Stimulated activated CD8-positive, alpha-beta memory T cell treated with anti-CD3 and anti-CD28 coated beads, Interleukin-2, amount 100 ng/mL, for 48 hours (primary cell): Measurements from ENCODE around the gene CNDP2.
A peak's percentile ranks its signal among the peaks of the same experiment; 100 is the strongest.

Experiments
- DNase-seq, 2 donors: peaks; one replicate each; pipeline ENCODE4 v3.0.0-alpha.2; 2020; ENCODE audit warnings: low read depth in 2 of 2

The CNDP2 gene

DNA sequence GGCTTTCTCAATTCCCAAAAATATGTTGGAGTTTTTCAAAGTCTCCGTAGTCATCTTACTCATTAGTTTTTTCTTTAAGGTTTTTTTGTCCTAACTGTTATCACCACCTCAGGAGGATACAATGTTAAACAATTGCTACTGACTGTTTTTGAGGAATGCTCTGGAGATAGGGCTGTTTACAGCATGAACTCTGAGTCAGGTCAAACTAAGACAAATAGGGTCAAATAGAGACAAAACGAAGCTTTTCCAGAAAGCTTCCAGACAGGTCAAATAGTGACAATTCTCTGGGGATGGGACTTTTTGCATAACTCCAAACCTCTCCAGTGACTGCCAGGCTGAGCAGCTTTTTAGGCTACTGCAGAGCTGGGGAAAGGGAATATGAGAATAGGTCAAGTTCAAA is 23.9 kb upstream of the CNDP2 start:
- DNase-seq, result no peak

DNA sequence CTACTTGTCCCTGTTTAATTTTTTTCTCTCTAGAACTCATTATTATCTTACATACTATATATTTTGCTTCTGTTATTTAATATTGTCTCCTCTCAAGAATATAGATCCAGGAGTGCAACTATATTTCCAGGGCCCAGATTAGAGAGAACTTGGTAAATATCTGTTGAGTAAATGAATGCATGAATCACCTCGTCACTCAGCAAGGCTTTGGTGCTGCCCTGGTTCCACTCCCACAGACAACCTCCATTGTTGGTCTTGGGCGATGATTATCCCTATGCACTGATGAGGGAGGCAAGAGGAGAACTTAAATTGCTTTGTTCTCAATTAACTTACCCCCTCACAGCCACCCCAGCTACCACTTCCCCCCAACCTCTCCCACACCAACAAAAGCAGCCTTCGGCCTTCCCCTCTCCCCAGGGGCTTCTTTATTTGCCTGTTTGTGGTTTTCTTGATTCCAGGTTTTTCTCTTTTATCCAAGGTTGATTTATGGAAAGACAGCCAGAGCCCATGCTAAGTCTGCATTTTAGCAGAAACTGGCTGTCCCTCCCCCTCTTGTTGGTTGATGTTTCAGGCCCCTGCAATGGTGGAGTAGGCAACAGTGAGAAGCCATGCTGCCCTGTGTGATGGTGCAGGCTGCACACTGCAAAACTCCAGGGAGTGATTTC is 22.1 kb upstream of the CNDP2 start:
- DNase-seq, result no peak

DNA sequence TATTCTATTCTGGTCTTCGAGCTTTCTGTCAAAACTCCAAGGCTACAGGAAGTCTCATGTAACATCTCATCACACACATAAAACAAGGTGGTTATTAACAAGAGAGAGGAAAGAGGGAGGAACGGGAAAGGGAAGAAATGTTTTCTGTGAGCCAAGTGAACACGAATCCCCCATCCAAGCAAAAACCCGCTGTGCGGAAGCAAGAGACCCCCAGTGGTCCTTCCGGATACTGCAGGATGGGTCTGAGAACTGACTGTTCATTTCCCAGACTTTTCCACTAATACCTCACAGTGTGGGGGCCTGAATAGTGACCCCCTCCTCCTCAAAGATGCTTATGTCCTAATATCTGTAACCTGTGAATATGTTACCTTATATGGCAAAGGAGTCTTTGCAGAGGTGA is 20.0 kb upstream of the CNDP2 start:
- DNase-seq, result no peak

DNA sequence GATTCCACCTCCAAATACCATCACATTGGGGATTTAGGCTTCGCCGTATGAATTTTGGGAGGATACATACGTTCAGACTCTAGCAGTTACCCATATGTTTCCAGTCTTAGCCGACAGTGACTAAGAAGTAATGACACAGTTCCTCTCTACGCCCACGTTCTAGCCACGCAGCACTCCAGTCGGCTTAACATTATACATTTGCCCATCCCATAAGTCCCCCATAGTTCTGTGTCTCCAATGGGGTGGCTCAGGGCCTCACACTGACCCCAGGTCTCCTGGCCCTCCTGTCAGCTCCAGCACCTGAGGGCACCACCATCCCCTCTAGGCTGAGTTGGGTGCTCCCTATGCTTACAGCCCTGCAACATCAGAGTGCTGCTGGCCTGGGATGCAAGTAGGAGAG is 18.4 kb upstream of the CNDP2 start:
- no peak for DNase-seq

DNA sequence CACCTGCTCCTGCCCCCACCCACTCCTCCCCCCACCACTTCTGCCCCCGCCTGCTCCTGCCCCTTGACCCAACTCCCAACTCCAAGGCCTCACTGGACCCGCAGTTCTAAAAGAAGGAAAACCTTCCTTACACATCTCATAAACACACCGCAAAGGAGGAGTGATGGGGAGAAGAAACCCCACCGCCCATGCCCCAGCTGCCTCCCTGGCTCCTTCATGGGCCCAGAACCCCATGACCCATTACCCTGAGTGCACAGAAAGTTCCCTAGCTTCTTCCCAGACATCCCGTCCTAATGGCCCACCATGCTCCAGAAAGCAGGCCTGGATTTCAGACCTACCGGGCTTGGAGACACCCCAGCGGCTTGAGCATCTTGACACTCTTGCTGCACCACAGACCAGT is 17.8 kb upstream of the CNDP2 start:
- no peak for DNase-seq

DNA sequence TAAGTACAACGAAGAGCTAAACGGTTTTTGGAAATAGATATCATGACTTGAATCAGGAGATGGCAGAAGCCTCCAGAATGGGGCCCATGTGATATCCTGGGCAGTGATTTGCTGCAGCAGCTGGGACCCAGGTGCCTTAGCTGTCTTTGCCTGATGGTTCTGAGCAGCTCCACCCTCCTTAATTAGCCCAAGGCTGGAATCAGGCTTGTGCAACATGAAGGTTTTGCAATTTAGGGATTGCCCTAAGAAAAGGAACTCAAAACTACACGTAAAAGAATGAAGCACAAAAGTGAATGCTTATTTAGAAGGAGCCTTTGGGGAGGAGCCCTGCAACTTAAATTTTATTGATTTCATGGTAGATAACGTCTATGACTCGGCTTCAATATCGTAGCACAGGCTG is 17.3 kb upstream of the CNDP2 start:
- DNase-seq, result no peak

DNA sequence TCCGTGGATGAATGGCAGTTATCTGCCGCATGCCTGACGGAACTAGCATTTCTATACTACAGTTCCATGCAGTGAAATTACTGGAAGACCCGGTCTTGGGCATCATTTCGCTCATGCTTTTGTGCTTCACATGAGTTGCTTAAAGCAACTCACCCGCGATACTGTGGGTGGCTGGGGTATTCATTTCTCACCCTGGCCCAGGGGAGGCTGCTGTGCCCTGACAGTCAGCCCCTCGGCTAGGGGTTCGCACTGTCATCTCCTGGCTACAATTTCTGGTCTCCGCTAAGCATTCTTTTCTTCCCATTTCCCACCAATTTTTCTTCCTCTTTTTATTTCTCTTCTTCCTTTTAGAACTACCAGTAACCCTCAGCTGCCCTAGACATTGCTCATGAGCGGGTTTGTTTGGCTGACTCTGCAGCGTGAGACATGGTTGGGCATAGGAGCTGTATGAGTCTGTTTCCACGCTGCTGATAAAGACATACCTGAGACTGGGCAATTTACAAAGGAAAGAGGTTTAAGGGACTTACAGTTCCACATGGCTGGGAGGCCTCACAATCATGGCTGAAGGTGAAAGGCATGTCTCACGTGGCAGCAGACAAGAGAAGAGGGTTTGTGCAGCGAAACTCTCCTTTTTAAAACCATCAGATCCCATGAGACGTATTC is 16.5 kb upstream of the CNDP2 start:
- no peak for DNase-seq

DNA sequence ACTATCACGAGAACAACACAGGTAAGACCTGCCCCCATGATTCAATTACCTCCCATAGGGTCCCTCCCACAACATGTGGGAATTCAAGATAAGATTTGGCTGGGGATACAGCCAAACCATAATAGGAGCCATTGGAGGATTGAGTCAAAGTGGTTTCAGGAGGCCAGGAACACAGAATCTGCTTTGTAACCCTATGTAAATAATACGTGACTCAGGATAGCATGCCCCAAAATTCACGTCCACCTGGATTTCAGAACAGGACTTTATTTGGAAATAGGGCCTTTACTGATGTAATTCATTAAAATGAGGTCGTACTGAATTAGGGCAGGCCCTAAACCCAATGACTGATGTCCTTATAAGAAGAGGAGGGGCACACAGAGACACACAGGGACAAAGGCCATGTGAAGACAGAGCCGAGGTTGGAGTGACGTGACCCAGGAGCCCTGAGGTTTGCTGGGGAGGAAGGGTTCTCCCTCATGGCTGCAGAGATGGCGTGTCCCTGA is 16.0 kb upstream of the CNDP2 start:
- DNase-seq, result no peak

DNA sequence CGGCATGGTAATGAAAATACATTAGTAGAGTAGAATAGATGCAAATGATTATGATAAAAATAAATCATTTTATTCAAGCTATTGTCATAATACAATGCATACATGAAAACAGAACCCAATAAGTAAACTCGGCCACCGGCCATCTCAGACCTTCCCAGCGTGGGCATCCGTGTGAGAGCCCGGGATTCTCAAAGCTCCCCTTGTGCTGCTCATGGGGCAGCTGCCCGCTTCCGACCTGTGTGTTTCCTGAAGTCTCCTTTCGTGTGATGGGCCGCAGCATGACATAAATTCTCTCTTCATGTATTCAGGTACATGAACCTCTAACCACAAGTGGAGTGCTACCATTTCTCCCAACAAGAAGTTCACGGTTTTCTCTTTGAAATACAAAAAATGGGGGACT is 13.5 kb upstream of the CNDP2 start:
- DNase-seq, result no peak

DNA sequence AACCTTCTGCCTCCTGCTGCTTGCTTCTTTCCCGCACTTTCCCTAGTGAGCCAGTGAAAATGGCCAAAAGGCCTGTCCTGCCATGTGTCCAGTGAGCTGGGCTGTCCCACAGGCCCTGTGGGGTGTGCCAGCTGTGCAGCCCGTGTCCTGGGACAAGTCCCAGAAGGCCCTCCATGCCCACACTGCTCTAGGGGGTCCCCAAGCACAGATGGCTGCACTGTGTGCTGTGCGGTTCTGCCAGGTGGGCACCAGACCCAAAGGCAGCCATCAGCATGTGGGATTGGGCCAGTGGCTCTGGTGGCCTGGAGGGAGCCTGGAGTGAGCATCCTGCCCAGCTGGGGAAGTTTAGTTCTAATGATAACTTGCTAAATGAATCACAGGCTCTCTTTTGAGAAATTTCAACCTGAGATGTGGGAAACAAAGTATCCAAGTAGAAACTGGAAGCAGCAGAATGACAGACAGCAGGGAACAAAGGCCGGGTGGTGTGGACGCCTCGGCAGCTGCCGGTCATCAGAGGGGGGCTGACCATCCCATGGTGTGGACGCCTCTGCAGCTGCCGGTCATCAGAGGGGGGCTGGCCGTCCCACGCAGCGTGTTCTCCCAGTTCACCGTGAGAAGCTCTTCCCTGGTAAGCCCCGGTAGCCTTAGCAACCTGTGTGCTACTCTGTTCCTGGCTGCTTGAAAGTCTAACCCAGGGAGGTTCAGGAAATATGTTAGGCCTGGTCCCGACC is 9.9 kb upstream of the CNDP2 start:
- no peak for DNase-seq

DNA sequence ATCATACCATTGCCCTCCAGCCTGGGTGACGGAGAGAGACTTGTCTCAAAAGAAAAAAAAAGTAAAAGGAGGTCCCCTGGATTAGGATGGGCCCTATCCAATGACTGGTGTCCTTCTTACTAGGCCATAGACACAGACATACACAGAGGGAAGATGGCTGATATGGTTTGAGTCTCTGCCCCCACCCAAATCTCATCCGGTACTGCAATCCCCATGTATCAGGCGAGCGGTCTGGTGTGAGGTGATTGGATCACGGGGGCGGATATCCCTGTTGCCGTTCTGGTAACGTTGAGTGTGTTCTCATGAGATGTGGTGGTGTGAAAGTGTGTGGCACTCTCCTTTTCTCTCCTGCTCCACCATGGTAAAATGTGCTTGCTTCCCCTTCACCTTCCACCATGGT is 7.8 kb upstream of the CNDP2 start:
- DNase-seq, result no peak

DNA sequence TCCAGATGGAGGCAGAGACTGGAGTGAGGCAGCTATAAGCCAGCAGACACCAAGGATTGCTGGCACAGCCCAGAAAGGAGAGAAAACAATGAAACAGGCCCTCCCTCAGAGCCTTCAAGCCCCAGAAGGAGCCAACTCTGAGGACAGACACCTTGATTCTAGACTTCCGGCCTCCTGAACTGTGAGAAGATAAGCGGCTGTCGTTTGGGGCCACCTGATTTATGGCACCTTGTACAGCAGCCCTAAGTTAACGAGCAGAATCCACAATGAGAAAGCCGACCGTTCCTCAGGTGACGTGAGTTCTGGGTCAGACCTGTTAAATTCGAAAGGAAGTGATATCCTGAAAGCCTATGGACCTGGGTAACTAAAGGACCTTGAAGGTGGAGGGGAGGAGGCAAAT is 7.3 kb upstream of the CNDP2 start:
- no peak for DNase-seq

DNA sequence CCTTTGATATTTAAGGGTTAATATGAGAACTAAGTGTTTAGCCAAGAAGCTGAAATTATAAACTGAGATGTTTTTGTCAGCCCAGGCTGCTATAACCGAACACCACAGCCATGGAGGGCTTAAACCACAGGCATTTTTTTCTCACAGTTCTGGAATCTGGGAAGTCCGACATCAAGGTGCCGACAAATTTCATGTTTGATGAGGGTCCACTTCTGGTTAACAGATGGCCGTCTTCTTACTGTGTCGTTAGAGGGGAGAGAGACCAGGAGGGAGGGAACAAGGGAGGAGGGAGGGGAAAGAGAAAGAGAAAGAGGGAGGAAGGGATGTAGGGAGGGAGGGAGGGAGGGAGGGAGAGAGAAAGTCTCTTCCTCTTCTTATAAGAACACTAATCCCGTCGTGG is 6.5 kb upstream of the CNDP2 start:
- no peak for DNase-seq

DNA sequence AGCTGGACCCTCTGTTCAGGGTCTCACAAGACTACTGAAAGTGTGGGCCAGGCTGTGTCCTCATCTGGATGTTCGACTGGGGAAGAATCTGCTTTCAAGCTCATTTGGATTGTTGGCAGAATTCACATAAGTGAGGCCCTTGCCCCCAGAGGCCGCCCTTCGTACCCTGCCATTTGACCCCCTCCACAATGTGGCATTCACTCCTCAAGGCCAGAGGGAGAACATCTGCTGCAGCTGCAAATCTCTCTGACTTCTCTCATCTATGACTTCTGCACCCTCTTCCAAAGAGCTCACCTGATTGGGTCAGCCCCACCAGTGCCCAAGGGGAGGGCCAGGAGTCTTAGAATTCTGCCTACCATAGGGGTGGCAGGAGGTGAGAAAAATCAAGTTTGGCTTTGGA is 3.9 kb upstream of the CNDP2 start:
- no peak for DNase-seq

DNA sequence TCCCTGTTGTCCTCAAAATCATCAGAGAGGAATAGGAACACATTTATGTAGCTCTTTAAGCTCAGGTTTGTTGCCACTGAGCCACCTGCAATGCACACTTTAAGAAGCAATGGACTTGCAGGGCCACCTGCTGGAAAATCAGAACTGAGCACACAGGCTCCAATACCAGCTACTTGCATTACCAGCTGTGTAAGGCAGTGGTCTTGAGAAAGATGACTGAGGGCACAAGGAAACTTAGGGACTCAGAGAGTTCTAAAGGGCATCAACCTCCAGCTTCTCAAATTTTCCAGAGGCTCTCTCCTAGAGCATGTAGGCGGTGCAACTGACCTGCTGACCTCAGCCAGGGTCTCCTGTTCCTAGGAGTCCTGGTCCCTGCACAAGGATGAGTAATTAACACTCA is 2.5 kb upstream of the CNDP2 start:
- no peak for DNase-seq

DNA sequence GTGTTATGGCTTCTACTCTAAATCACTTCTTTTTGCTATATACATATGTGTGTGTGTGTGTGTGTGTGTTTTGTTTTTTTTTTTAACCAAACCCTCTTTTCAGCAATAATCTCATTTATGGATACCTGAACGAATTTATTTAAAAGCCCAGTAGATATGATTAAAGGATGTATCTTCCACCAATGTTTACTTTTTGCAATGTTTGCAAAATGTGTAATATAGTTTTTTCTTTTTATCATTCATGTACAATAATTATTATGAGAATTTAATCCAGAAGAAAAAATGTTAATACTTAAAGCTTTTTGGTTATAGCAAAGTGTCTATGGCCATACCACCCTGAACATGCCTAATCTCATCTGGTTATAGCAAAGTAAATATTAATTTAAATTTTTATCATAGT is 1.6 kb upstream of the CNDP2 start:
- no peak for DNase-seq

DNA sequence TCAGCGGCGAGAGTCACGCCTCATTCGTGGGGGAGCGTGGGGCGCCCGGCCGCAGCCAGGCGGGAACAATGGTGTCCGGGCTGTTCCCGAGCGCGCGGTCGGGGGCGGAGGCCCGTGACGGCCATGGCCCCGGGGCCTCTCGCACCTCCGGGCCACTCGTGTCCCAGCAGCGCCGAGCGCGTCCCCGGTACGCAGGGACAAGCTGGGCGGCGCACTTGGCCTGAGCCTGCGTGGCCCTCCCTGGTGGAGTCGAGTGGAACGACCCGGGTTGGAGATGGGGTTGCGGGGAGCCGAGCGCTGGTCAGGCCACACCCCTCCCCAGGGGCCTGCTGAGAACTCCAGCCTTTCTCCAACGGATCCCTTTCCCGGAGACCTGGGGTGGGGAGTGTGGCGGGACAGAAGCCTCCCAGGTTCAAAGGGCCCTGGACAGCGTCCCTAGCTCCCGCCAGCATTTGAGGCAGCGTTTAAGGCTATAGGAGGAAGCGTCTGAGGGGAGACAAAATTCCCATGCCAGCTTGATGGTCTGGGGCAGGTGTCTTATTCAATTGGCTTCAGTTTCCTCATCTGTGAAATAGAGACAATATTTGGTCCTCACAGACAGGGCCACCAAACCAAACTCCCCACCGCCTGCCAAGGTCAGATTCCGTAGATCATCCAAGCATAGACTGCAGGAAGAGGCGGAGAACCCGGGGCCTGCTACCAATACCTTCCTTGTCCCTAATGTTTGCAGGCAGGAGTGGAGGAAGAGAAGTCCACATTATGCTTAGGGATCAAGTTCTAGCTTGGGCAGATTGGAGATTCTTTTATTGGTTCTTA is 553 bp downstream of the CNDP2 start:
- peak; percentile 27 to 28 for DNase-seq

DNA sequence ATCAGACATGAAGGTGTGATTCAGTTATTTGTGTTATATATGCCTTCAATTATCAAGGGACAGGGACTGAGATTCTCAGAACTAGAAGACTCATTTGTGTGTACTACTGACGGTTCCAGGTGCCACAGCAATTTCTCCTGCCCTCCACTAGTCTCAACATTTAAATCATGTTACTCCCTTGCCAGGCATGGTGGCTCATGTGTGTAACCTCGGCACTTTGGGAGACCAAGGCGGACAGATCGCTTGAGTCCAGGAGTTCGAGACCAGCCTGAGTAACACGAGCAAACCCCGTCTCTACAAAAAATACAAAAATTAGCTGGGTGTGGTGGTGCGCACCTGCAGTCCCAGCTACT is 1.1 kb downstream of the CNDP2 start:
- DNase-seq, result no peak

DNA sequence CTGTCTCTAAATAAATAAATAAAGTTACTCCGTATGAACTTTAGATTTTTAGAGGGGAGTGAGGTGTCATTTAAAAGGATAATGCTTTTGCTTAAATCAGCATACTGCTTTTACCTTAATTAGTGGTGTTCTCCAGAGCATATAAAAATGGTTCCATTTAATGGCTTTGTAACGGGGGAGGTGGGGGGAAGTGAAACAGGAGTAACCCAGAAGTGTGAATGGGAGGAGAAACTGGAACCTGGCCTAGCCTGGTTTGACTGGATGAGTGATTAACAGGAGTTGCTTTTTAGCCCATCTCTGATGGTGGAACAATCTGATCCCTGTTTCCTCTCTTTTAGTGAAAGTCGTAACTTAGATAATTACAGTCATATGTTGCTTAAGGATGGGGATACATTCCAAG is 1.6 kb downstream of the CNDP2 start:
- no peak for DNase-seq

DNA sequence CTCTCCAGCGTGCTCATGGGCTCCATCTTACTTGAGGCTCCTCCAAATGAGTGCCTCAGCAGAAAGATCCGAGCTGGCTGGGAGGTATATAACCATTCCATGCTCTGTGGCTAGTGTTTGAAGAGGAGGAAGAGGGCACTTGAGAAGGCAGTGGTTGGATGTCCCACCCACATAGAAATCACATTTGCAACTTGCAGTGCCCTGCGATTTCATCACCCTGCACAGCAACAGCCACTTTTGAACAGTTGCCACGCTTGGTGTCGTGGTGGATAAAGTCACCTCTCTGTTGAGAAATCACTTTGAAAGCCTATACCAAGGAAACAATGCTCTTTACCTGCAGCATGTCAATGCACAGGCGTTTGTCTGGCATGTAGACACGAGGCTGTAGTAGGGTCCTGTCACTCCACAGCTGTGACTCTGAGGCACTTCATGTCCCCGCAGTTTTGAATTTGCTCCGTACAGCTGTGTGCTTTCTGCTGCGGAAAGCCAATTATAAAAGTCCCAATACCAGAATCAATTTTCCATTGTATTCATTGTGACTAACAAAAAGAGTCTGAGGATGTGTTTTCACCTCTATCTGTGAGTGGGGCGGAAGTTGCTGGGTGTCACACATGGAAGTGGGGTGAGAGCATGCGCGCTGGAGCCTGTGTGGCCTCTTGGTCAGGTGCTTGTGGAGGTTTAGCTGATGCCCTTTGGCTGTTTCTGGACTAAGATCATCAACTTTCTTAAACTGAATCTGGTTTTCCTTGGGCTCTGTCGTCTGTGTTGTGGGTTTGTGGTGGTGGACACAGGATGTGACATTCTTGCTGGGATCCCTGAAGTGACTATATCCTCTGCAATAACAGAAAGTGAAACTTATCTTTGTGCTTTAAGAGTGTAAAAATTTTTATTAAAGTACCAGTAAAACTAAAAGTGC is 2.8 kb downstream of the CNDP2 start:
- DNase-seq, result peak; percentile 65 to 73

DNA sequence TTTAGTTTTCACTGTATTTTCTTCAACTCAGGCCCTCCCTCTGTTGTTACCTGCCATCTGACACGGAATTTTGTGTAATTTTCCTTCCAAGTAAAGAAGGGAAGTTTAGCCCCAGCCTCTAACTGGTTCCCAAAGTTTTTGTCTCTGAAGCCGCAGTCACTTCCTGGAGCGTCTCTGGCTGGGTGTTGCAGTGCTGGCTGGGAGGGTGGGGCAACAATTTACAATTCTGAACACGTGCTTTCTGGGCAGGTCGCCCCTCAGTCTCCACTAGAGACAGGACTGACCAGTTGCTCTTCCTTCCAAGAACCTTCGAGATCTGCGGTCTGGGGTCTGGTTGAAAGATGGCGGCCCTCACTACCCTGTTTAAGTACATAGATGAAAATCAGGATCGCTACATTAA is 3.5 kb downstream of the CNDP2 start:
- no peak for DNase-seq
